Stomach (tissue), 4 donors: ENCODE measurements around the gene PHACTR4.

ENCODE experiments used
- POLR2AphosphoS5 ChIP-seq, 3 donors: sonication (generic); formaldehyde crosslinking; IDR thresholded peaks; one replicate each; pipeline ENCODE4 v1.6.1; 2016; ENCODE audit warnings: antibody characterized with exemption in 3 of 3
- TF ChIP-seq, protein P1 (sequence below), 7 experiments: fragments of 450-650 bp in 4 of 7; fragments of 200-600 bp in 3 of 7; sonication (generic) in 3 of 7; IDR thresholded peaks; one replicate each; pipeline ENCODE4 v1.5.1; 2016 to 2019; ENCODE audit warnings: antibody characterized with exemption in 7 of 7, control low read depth in 2 of 7, mild to moderate bottlenecking in 1 of 7

DNA sequence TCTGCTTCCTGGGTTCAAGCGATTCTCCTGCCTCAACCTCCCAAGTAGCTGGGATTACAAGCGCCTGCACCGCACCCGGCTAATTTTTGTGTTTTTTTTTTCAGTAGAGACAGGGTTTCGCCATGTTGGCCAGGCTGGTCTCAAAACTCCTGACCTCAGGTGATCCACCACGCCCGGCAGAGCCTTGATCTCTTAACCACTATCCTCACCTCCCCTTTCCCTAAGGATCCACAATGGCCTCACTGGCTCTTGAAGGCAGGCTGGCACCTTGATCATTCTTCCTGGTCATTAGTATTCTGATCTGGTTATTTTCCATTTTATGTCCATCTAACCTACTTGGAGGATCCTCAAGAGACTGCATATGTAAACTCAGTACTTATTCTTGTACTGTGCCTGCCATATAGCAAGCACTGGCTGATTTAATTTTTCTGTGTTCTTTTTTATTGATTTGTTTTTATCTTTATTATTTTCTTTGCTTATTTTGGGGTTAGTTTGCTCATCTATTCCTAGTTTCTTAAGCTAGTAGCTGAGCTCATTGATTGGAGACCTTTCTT lies 142.6 kb downstream of the PHACTR4 start:
- TF ChIP-seq, protein P1, sequence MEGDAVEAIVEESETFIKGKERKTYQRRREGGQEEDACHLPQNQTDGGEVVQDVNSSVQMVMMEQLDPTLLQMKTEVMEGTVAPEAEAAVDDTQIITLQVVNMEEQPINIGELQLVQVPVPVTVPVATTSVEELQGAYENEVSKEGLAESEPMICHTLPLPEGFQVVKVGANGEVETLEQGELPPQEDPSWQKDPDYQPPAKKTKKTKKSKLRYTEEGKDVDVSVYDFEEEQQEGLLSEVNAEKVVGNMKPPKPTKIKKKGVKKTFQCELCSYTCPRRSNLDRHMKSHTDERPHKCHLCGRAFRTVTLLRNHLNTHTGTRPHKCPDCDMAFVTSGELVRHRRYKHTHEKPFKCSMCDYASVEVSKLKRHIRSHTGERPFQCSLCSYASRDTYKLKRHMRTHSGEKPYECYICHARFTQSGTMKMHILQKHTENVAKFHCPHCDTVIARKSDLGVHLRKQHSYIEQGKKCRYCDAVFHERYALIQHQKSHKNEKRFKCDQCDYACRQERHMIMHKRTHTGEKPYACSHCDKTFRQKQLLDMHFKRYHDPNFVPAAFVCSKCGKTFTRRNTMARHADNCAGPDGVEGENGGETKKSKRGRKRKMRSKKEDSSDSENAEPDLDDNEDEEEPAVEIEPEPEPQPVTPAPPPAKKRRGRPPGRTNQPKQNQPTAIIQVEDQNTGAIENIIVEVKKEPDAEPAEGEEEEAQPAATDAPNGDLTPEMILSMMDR (IDR thresholded peaks at IDR 0.05): no peak
- peak in 1 of 3 donors; percentile 53 for TF ChIP-seq POLR2AphosphoS5 (IDR thresholded peaks at IDR 0.05)
